ENCODE results near the gene IMMP2L. TPM values are rescaled to one million over a fixed set of nuclear protein-coding genes. Genes with fewer than 3 reads are reported as not detected.

Gene IMMP2L
- total and polyA plus RNA-seq, 2 of the 8 experiments (the other 6 are each of a cell fraction or from before 2014, with no cell fraction given) = 2.3 to 10.1 TPM

- TF ChIP-seq CHD7 (IDR thresholded peaks at IDR 0.05; ENCODE audit: insufficient replicate concordance, low read length) (no peak), POU5F1 (IDR thresholded peaks at IDR 0.05; ENCODE audit: low read depth, low read length) (no peak), SRF (IDR thresholded peaks at IDR 0.05; ENCODE audit: low read depth, low read length) (no peak), CHD2 (IDR thresholded peaks at IDR 0.05; ENCODE audit: low read length) (no peak), EZH2 (IDR thresholded peaks at IDR 0.05; ENCODE audit: low read depth, low read length, severe bottlenecking) (no peak), CTBP2 (IDR thresholded peaks at IDR 0.05; ENCODE audit: borderline replicate concordance, insufficient read depth, insufficient read length, low read length) (no peak), ATF2 (IDR thresholded peaks at IDR 0.05; ENCODE audit: low read length) (no peak)
Observed at GRCh38 chr7:111401516-111401915, 160.8 kb downstream of the IMMP2L start (continued).

Data from H1 (cell line).